ENCODE data around the gene RNASE4. TPM values are rescaled to one million over a fixed set of nuclear protein-coding genes. Genes with fewer than 3 reads are reported as not detected.

The RNASE4 gene
- total and polyA plus RNA-seq, 10 donors = 0.89 to 19.9 (median 9.1) TPM

DNA sequence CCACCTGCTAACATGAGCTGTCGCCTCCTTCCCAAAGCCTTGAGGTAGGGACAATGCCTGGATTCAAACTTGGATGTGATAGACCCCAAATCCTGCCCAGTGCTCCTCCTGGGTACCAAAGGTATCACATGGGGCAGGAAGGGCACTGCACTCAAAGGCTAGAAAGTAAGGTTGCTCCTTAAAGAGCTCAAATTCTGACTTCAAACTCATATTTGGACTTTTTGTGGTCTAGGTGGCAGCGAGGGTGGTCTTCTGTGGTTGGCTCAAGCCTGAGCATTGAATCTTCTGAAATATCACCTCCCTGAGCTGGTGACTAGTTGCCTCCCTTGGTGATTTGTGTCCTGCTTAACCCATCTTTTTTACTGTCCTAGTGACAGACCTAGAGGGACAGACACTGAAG lies 8.3 kb upstream of the RNASE4 start:
- peaks cover 11 to 28% (median 16%) of the 10 kb centered on the region in 6 donors for H3K4me1 ChIP-seq
- DNase-seq = no peak
- intact Hi-C loops (cut with DNase I; ENCODE audit: low total_unique reads) = loop anchor here (5.0 kb wide), 1 partner anchor 49 kb away; no protein-coding TSS in a partner anchor
- no peak overlapping the region for H3K4me3 ChIP-seq
- no peak for TF ChIP-seq POLR2AphosphoS5 (IDR thresholded peaks at IDR 0.05)
- TF ChIP-seq, protein P1, sequence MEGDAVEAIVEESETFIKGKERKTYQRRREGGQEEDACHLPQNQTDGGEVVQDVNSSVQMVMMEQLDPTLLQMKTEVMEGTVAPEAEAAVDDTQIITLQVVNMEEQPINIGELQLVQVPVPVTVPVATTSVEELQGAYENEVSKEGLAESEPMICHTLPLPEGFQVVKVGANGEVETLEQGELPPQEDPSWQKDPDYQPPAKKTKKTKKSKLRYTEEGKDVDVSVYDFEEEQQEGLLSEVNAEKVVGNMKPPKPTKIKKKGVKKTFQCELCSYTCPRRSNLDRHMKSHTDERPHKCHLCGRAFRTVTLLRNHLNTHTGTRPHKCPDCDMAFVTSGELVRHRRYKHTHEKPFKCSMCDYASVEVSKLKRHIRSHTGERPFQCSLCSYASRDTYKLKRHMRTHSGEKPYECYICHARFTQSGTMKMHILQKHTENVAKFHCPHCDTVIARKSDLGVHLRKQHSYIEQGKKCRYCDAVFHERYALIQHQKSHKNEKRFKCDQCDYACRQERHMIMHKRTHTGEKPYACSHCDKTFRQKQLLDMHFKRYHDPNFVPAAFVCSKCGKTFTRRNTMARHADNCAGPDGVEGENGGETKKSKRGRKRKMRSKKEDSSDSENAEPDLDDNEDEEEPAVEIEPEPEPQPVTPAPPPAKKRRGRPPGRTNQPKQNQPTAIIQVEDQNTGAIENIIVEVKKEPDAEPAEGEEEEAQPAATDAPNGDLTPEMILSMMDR (IDR thresholded peaks at IDR 0.05 in 8 of 11, conservative IDR thresholded peaks at IDR 0.05 in 3 of 11) = no peak
- no peak for TF ChIP-seq POLR2A (IDR thresholded peaks at IDR 0.05)
- 51 to 86% (median 82%) methylated on average over 2 of the region's 2 CpGs for WGBS, 5 donors
- no peak overlapping the region for H3K27ac ChIP-seq
- no peaks in the 10 kb centered on the region for H3K9me3 ChIP-seq
- no peaks in the 10 kb centered on the region for H3K36me3 ChIP-seq
- H3K27me3 ChIP-seq (replicated peaks in 1 of 7) = peaks cover 0 to 6% (median 0%) of the 10 kb centered on the region in 7 donors

DNA sequence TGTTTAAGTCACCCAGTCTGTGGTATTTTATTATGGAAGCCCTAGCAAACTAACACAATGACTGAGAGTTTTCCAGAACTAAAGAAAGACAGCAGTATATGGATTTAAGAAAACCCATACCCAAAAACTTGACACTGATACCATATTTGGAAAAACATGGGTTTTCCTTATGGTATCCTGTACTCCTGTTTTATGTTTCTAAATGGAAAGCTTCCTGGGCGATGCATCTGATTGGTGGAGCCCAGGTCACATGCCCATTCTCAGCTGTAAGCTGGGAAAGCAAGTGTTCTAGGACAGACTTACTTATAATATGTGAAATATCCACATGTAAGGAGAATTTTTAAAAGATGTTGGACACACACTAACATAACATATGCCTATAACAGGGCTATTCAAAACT lies 4.5 kb upstream of the RNASE4 start:
- Histone ChIP-seq H3K27ac (peak overlapping the region in 3 of 8 donors; percentile 95 to 100 (median 100)), H3K9me3 (no peaks in the 10 kb centered on the region), H3K4me1 (peaks cover 12 to 52% (median 40%) of the 10 kb centered on the region in 6 donors), H3K36me3 (no peaks in the 10 kb centered on the region), H3K27me3 (replicated peaks in 1 of 7) (no peaks in the 10 kb centered on the region), H3K4me3 (peak overlapping the region in 1 of 8 donors; percentile 88)
- intact Hi-C loops (cut with DNase I; ENCODE audit: low total_unique reads) = loop anchor here (5.0 to 10.0 kb wide), 2 partner anchors 53 to 205 kb away; no protein-coding TSS in a partner anchor
- no peak for DNase-seq
- WGBS, 5 donors = 88 to 100% (median 95%) methylated on average over 1 of the region's 1 CpG
- TF ChIP-seq POLR2AphosphoS5 (IDR thresholded peaks at IDR 0.05) = no peak
- TF ChIP-seq, protein P1 (IDR thresholded peaks at IDR 0.05 in 8 of 11, conservative IDR thresholded peaks at IDR 0.05 in 3 of 11) = no peak
- no peak for TF ChIP-seq POLR2A (IDR thresholded peaks at IDR 0.05)

DNA sequence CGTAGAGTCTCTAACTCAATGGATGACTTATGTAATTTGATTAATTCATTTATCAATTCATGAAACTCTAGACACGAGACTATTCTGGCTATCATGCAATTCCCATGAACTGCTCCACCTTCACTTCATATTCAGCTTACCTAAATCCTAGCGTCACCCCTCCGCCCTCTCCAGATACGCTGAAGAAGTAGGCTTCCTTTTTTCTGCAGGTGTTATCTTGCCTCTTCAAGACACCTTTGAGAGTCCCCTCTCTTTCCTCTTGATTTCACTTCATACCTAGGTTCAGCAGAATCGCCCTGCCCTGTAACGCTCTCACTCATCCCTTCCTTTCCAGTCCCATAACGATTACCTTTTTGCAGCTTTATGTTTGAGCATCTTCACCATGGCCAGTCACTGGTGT lies 4.0 kb upstream of the RNASE4 start:
- no peaks in the 10 kb centered on the region for H3K27me3 ChIP-seq (replicated peaks in 1 of 7)
- peaks cover 12 to 56% (median 45%) of the 10 kb centered on the region in 6 donors for H3K4me1 ChIP-seq
- H3K9me3 ChIP-seq = no peaks in the 10 kb centered on the region
- 50 to 71% (median 61%) methylated on average over 7 to 8 of the region's 8 CpGs for WGBS, 5 donors
- intact Hi-C loops (cut with DNase I; ENCODE audit: low total_unique reads) = loop anchor here (10.0 kb wide), 1 partner anchor 206 kb away; no protein-coding TSS in a partner anchor
- no peak for DNase-seq
- no peaks in the 10 kb centered on the region for H3K36me3 ChIP-seq
- peak overlapping the region in 7 of 8 donors; percentile 94 to 100 (median 97) for H3K27ac ChIP-seq
- TF ChIP-seq, protein P1 (IDR thresholded peaks at IDR 0.05 in 8 of 11, conservative IDR thresholded peaks at IDR 0.05 in 3 of 11) = no peak
- no peak for TF ChIP-seq POLR2A (IDR thresholded peaks at IDR 0.05)
- no peak for TF ChIP-seq POLR2AphosphoS5 (IDR thresholded peaks at IDR 0.05)
- peak overlapping the region in 4 of 8 donors; percentile 52 to 88 (median 72) for H3K4me3 ChIP-seq

DNA sequence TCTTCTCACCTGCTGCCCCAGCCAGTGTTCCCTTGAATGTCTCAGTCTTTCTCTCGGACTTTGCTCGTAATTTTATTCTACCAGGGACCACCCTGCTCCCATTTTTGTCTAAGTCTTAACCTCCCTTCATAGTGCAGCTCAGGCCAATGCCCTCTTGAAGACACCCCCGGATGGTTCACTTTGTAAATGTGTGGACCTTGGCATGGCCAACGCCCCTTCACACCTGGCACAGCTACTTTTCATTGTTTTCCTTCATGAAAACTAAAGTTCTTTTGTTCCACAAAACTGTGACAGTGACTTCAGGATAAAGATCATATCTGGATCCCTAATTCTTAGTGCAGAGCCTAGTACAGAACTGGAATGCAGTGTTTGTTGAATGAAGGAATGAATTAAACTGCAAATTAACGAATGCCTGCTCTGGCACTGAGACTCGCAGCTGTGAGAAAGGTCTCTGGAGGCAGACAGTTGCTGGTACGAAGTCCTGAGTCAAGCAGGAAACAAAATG lies 3.5 kb upstream of the RNASE4 start:
- H3K27ac ChIP-seq = peak overlapping the region; percentile 94 to 100 (median 98)
- H3K27me3 ChIP-seq (replicated peaks in 1 of 7) = no peaks in the 10 kb centered on the region
- TF ChIP-seq POLR2AphosphoS5 (IDR thresholded peaks at IDR 0.05) (peak in 1 of 3 donors; percentile 70), POLR2A (IDR thresholded peaks at IDR 0.05) (no peak)
- TF ChIP-seq, protein P1 (IDR thresholded peaks at IDR 0.05 in 8 of 11, conservative IDR thresholded peaks at IDR 0.05 in 3 of 11) = no peak
- DNase-seq = no peak
- H3K9me3 ChIP-seq = no peaks in the 10 kb centered on the region
- H3K4me1 ChIP-seq = peaks cover 12 to 61% (median 49%) of the 10 kb centered on the region in 6 donors
- 11 to 18% (median 15%) methylated on average over 7 of the region's 7 CpGs for whole genome bisulfite sequencing, 5 donors
- peak overlapping the region; percentile 16 to 88 (median 72) for H3K4me3 ChIP-seq
- H3K36me3 ChIP-seq = no peaks in the 10 kb centered on the region
- intact Hi-C loops (cut with DNase I; ENCODE audit: low total_unique reads) = loop anchor here (10.0 kb wide), 1 partner anchor 206 kb away; no protein-coding TSS in a partner anchor
